ENCODE results near the gene FAM187B. TPM values are rescaled to one million over a fixed set of nuclear protein-coding genes. Genes with fewer than 3 reads are reported as not detected.
A peak's percentile ranks its signal among the peaks of the same experiment; 100 is the strongest.

Gene FAM187B
- total and polyA plus RNA-seq, 2 donors (not counting 1 experiment from before 2014, with no cell fraction given), result 0.25 TPM; not detected in 1

DNA sequence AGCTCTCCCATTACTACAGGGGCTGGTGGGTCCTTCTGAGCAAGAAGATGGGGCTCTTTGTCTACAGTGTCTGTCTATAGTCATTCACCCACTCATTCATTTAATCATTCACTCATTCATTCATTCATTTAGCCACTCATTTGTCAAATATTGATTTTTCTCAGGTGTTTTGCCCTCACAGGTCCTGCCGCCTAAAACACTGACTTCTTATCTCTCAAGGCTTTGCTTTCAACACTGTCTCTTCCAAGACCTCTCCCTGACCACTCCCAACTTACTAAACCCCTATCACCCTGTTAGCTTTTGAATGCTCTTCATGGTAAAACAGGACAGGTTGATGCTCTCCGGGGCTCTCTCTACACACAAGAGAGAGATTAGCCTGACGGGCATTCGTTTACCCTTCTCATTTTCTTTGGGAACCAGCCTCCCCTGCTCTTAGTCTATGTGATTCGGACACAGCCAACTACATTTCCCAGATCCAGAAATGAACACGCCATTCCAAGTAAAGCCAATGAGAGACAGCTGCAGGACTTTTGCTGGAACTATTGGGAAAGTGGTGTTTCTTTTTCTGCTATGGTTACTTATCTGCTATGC lies 22.7 kb downstream of the FAM187B start:
- TF ChIP-seq CTCF (IDR thresholded peaks at IDR 0.05) (no peak), EZH2 (IDR thresholded peaks at IDR 0.05; ENCODE audit: borderline replicate concordance, insufficient read depth, low read depth, low read length, poor library complexity, severe bottlenecking) (no peak)
- peak overlapping the region; percentile 78 for H3K4me2 ChIP-seq (replicated peaks; ENCODE audit: low read depth, low read length, poor library complexity, severe bottlenecking)
- no peaks in the 10 kb centered on the region for H3K27me3 Mint-ChIP-seq
- DNase-seq, result no peak
- ChIA-PET POLR2A (interaction anchor here (0.5 to 2.0 kb wide), 17 partner anchors 8 to 125 kb away, joined by 3 to 11 read pairs (median 4); partner anchors contain the start of gene FXYD5), CTCF (interaction anchor here (0.9 to 3.3 kb wide), 14 partner anchors 11 to 141 kb away, joined by 3 to 25 read pairs (median 4); partner anchors contain the start of gene FFAR1)
- no peaks in the 10 kb centered on the region for H4K20me1 ChIP-seq (ENCODE audit: control insufficient read depth, insufficient read depth, low read length, poor library complexity, severe bottlenecking)
- no peaks in the 10 kb centered on the region for H3K9me3 Mint-ChIP-seq (ENCODE audit: insufficient read depth)
- intact Hi-C loops (cut with micrococcal nuclease), result loop anchor here (1.0 to 2.0 kb wide), 3 partner anchors 8 to 51 kb away; partner anchors contain the start of genes FXYD5 and LSR
- peak overlapping the region; percentile 93 to 95 for H3K27ac ChIP-seq (ENCODE audit: low read length in 2 of 2)
- no peak overlapping the region for H2AFZ ChIP-seq (ENCODE audit: insufficient read depth, low read depth, low read length, poor library complexity, severe bottlenecking)
- H3K36me3 ChIP-seq (replicated peaks in 1 of 2; ENCODE audit: control extremely low read depth in 1 of 2, control insufficient read depth in 1 of 2, extremely low read depth in 1 of 2, insufficient read depth in 2 of 2, low read length in 1 of 2), result no peaks in the 10 kb centered on the region
- no peak for ATAC-seq (ENCODE audit: low read depth)
- no peaks in the 10 kb centered on the region for H3K79me2 ChIP-seq (ENCODE audit: control insufficient read depth, insufficient read depth, low read length)
- H3K4me3 ChIP-seq (ENCODE audit: control extremely low read depth in 1 of 5, extremely low read depth in 1 of 5, insufficient read depth in 1 of 5, low read depth in 2 of 5, low read length in 4 of 5), result peak overlapping the region in 3 of 5 experiments; percentile 7 to 45 (median 18)
- H3K9me3 ChIP-seq (ENCODE audit: control extremely low read depth in 1 of 3, control insufficient read depth in 2 of 3, insufficient read depth in 1 of 3, low read length in 2 of 3), result peaks cover 0 to 10% (median 3%) of the 10 kb centered on the region in 3 donors
- peaks cover 72 to 75% of the 10 kb centered on the region in 2 donors for H3K4me1 ChIP-seq (ENCODE audit: control insufficient read depth in 2 of 2, insufficient read depth in 2 of 2, low read length in 2 of 2)
- peaks cover 61% of the 10 kb centered on the region for H3K4me1 Mint-ChIP-seq
- WGBS (ENCODE audit: insufficient coverage), result 60% methylated on average over 4 of the region's 6 CpGs
- H3K27me3 ChIP-seq (replicated peaks in 1 of 4; ENCODE audit: control extremely low read depth in 1 of 4, control insufficient read depth in 3 of 4, insufficient read depth in 4 of 4, low read length in 3 of 4), result no peaks in the 10 kb centered on the region
- H3K9ac ChIP-seq (ENCODE audit: low read length), result peak overlapping the region; percentile 39
- H3K27ac Mint-ChIP-seq, result peak overlapping the region; percentile 96
- H3K4me3 Mint-ChIP-seq, result peak overlapping the region; percentile 78

Measured in B cell (primary cell).